Testis (tissue), 3 donors: ENCODE measurements around the gene ALDH8A1. TPM values are rescaled to one million over a fixed set of nuclear protein-coding genes. Genes with fewer than 3 reads are reported as not detected.

Experiments used
- DNase-seq: peaks from one replicate; pipeline ENCODE4 v3.0.0-alpha.2; 2019
- H3K27ac ChIP-seq, 2 donors: fragments of 200-600 bp; sonication (generic); one replicate each; pipeline ENCODE4 v1.5.1; 2019
- H3K27me3 ChIP-seq: fragments of 200-600 bp; sonication (generic); one replicate; pipeline ENCODE4 v1.5.1; 2019
- H3K36me3 ChIP-seq: fragments of 200-600 bp; sonication (generic); one replicate; pipeline ENCODE4 v1.5.1; 2017; ENCODE audit warnings: low read depth; ENCODE audit errors: missing control alignments
- H3K4me1 ChIP-seq: fragments of 200-600 bp; sonication (generic); one replicate; pipeline ENCODE4 v1.5.1; 2019
- H3K4me3 ChIP-seq, 2 donors: fragments of 200-600 bp; sonication (generic); one replicate each; pipeline ENCODE4 v1.5.1; 2017 to 2019
- H3K9me3 ChIP-seq: fragments of 200-600 bp; sonication (generic); one replicate; pipeline ENCODE4 v1.5.1; 2017
- CTCF ChIP-seq, 3 experiments: fragments of 450-650 bp in 2 of 3; fragments of 200-600 bp in 1 of 3; sonication (generic) in 1 of 3; IDR thresholded peaks; one replicate each; pipeline ENCODE4 v1.5.1; 2016 to 2019; ENCODE audit warnings: antibody characterized with exemption in 3 of 3, mild to moderate bottlenecking in 2 of 3, moderate library complexity in 1 of 3
- POLR2A ChIP-seq: fragments of 450-650 bp; IDR thresholded peaks from one replicate; pipeline ENCODE4 v1.6.1; 2017; ENCODE audit warnings: antibody characterized with exemption, mild to moderate bottlenecking, moderate library complexity
- WGBS, 2 donors: methylation state at CpG; one replicate each; pipeline ENCODE4 v1.1.5; 2018; 5-methylcytosine and 5-hydroxymethylcytosine counted together
- intact Hi-C: fragments of 100-400 bp; cut with DNase I; formaldehyde crosslinking; loops from one replicate; pipeline ENCODE4 v1.15.1; 2023; ENCODE audit warnings: low total_unique reads
- polyA plus RNA-seq: library from polyadenylated mRNA; stranded (reverse); fragments of 350-450 nt; fragmentation: Illumina TruSeq; extraction: RNeasy Lipid Tissue Mini Kit (QIAGEN cat#74804); gene quantifications from one replicate; pipeline ENCODE4 v1.2.3, GENCODE V29; 2014; ENCODE audit warnings: low read depth, low replicate concordance; ENCODE audit not compliant: insufficient read depth
- total RNA-seq, 2 donors: library from RNA; depleted of rRNA; stranded (reverse); fragments of >200 nt; gene quantifications; one replicate each; pipeline ENCODE4 v1.2.3, GENCODE V29; 2016

The ALDH8A1 gene
- total and polyA plus RNA-seq, 3 donors from 2014 or later: 0.38 to 4.9 (median 0.87) TPM

- no peak for TF ChIP-seq CTCF (IDR thresholded peaks at IDR 0.05)
- no peak for TF ChIP-seq POLR2A
- intact Hi-C loops: loop anchor here (5.0 kb wide), 1 partner anchor 731 kb away; no protein-coding TSS in a partner anchor
- 19 to 21% methylated on average over 1 of the region's 1 CpG for WGBS, 2 donors
- no peak for DNase-seq
- no peaks in the 10 kb centered on the region for H3K9me3 ChIP-seq
- no peak overlapping the region for H3K4me3 ChIP-seq
- no peaks in the 10 kb centered on the region for H3K36me3 ChIP-seq
- H3K27ac ChIP-seq: no peak overlapping the region
- no peaks in the 10 kb centered on the region for H3K27me3 ChIP-seq
- no peaks in the 10 kb centered on the region for H3K4me1 ChIP-seq
Observed at GRCh38 chr6:134883314-134883713, 66.6 kb downstream of the ALDH8A1 start.

GRCh38 chr6:134882426-134883038 lies 67.4 kb downstream of the ALDH8A1 start:
- peak; percentile 82 for DNase-seq

GRCh38 chr6:134880487-134881190 lies 69.3 kb downstream of the ALDH8A1 start:
- intact Hi-C loops: loop anchor here (5.0 kb wide), 1 partner anchor 728 kb away; no protein-coding TSS in a partner anchor
- no peak for DNase-seq
- TF ChIP-seq CTCF (IDR thresholded peaks at IDR 0.05) (no peak), POLR2A (no peak)
- Histone ChIP-seq H3K27ac (no peak overlapping the region), H3K9me3 (no peaks in the 10 kb centered on the region), H3K4me1 (no peaks in the 10 kb centered on the region), H3K27me3 (no peaks in the 10 kb centered on the region), H3K36me3 (no peaks in the 10 kb centered on the region), H3K4me3 (no peak overlapping the region)
- 72 to 82% methylated on average over 5 of the region's 5 CpGs for whole genome bisulfite sequencing, 2 donors

More at GRCh38 chr6:134882426-134883038, 67.4 kb downstream of the ALDH8A1 start:
- intact Hi-C loops: loop anchor here (5.0 kb wide), 1 partner anchor 730 kb away; no protein-coding TSS in a partner anchor
- Histone ChIP-seq H3K27me3 (no peaks in the 10 kb centered on the region), H3K9me3 (no peaks in the 10 kb centered on the region), H3K4me1 (no peaks in the 10 kb centered on the region), H3K4me3 (no peak overlapping the region), H3K36me3 (no peaks in the 10 kb centered on the region), H3K27ac (no peak overlapping the region)
- TF ChIP-seq POLR2A: no peak
- peak; percentile 92 to 96 (median 96) for TF ChIP-seq CTCF (IDR thresholded peaks at IDR 0.05)
- WGBS, 2 donors: 16 to 31% methylated on average over 10 of the region's 10 CpGs

- Histone ChIP-seq H3K27me3 (no peaks in the 10 kb centered on the region), H3K4me3 (no peak overlapping the region), H3K9me3 (no peaks in the 10 kb centered on the region), H3K36me3 (no peaks in the 10 kb centered on the region), H3K27ac (no peak overlapping the region), H3K4me1 (no peaks in the 10 kb centered on the region)
- WGBS, 2 donors: 54 to 87% methylated on average over 3 of the region's 3 CpGs
- intact Hi-C loops: no loop called here
- DNase-seq: no peak
- TF ChIP-seq CTCF (IDR thresholded peaks at IDR 0.05) (no peak), POLR2A (no peak)
Observed at GRCh38 chr6:134878136-134878535, 71.8 kb downstream of the ALDH8A1 start.
